Ectodermal cell (in vitro differentiated cells): Measurements from ENCODE around the gene KLHL2.
"Not testable (repeated sequence)": the region's sequence is repeated elsewhere in the genome, so short reads cannot be mapped to it uniquely, and the experiment has no call there.

Experiments
- H3K27ac ChIP-seq: 2 replicates; pipeline ENCODE4 v1.7.0; 2013; ENCODE audit warnings: mild to moderate bottlenecking, low read depth, low read length; ENCODE audit not compliant: insufficient read depth, poor library complexity, severe bottlenecking
- H3K27me3 ChIP-seq: 2 replicates; pipeline ENCODE4 v1.7.0; 2013; ENCODE audit warnings: mild to moderate bottlenecking, low read length; ENCODE audit not compliant: insufficient read depth, control insufficient read depth, poor library complexity, severe bottlenecking
- H3K36me3 ChIP-seq: one replicate; pipeline ENCODE4 v1.7.0; 2013; ENCODE audit warnings: low read length; ENCODE audit not compliant: control insufficient read depth, insufficient read depth
- H3K4me1 ChIP-seq: one replicate; pipeline ENCODE4 v1.7.0; 2013; ENCODE audit warnings: low read length; ENCODE audit not compliant: control insufficient read depth, insufficient read depth
- H3K4me3 ChIP-seq: 2 replicates; pipeline ENCODE4 v1.7.0; 2013; ENCODE audit warnings: low read depth, low read length, control low read depth; ENCODE audit not compliant: insufficient read depth
- H3K9me3 ChIP-seq: 2 replicates; pipeline ENCODE4 v1.7.0; 2013; ENCODE audit warnings: mild to moderate bottlenecking, low read length, moderate library complexity; ENCODE audit not compliant: control insufficient read depth
- WGBS, 2 experiments: methylation state at CpG; one replicate each; pipeline ENCODE4 v1.1.7; 2013; ENCODE audit warnings: missing lambda C conversion rate in 2 of 2; 5-methylcytosine and 5-hydroxymethylcytosine counted together

The KLHL2 gene

GRCh38 chr4:165254771-165255170, 47.4 kb downstream of the KLHL2 start:
- not testable (repeated sequence) for H3K27ac ChIP-seq, H3K9me3 ChIP-seq, H3K36me3 ChIP-seq, H3K4me3 ChIP-seq, H3K4me1 ChIP-seq, H3K27me3 ChIP-seq
- 91 to 97% methylated on average over 3 of the region's 3 CpGs for WGBS, 2 experiments

- H3K36me3 ChIP-seq, H3K4me1 ChIP-seq, H3K27me3 ChIP-seq, H3K9me3 ChIP-seq, H3K27ac ChIP-seq, H3K4me3 ChIP-seq: not testable (repeated sequence)
- 78 to 100% methylated on average over 1 of the region's 4 CpGs for WGBS, 2 experiments
Observed at GRCh38 chr4:165255439-165255838, 48.1 kb downstream of the KLHL2 start.

- not testable (repeated sequence) for H3K4me3 ChIP-seq, H3K36me3 ChIP-seq, H3K9me3 ChIP-seq, H3K27ac ChIP-seq, H3K4me1 ChIP-seq, H3K27me3 ChIP-seq
- WGBS, 2 experiments, result 85 to 88% methylated on average over 2 to 3 of the region's 7 CpGs
Observed at GRCh38 chr4:165256074-165256659, 48.8 kb downstream of the KLHL2 start.

GRCh38 chr4:165259776-165260175, 52.4 kb downstream of the KLHL2 start:
- 63 to 100% methylated on average over 1 to 3 of the region's 4 CpGs for WGBS, 2 experiments
- H3K4me1 ChIP-seq, H3K4me3 ChIP-seq, H3K36me3 ChIP-seq, H3K9me3 ChIP-seq, H3K27ac ChIP-seq, H3K27me3 ChIP-seq: not testable (repeated sequence)

GRCh38 chr4:165262306-165262705, 54.9 kb downstream of the KLHL2 start:
- H3K27ac ChIP-seq, H3K27me3 ChIP-seq, H3K36me3 ChIP-seq, H3K4me3 ChIP-seq, H3K4me1 ChIP-seq, H3K9me3 ChIP-seq: not testable (repeated sequence)
- WGBS, 2 experiments, result 94 to 100% methylated on average over 1 to 3 of the region's 3 CpGs

- not testable (repeated sequence) for H3K4me3 ChIP-seq, H3K4me1 ChIP-seq
- 96 to 97% methylated on average over 3 of the region's 3 CpGs for WGBS, 2 experiments
Observed at GRCh38 chr4:165263466-165263865, 56.1 kb downstream of the KLHL2 start.

GRCh38 chr4:165269931-165270330, 62.6 kb downstream of the KLHL2 start:
- not testable (repeated sequence) for H3K36me3 ChIP-seq, H3K9me3 ChIP-seq, H3K4me1 ChIP-seq, H3K27me3 ChIP-seq, H3K27ac ChIP-seq, H3K4me3 ChIP-seq
- 81 to 92% methylated on average over 5 to 7 of the region's 7 CpGs for WGBS, 2 experiments

More at GRCh38 chr4:165263466-165263865, 56.1 kb downstream of the KLHL2 start:
- not testable (repeated sequence) for H3K27me3 ChIP-seq, H3K9me3 ChIP-seq, H3K36me3 ChIP-seq, H3K27ac ChIP-seq

- not testable (repeated sequence) for H3K27ac ChIP-seq, H3K9me3 ChIP-seq, H3K27me3 ChIP-seq, H3K4me1 ChIP-seq, H3K36me3 ChIP-seq, H3K4me3 ChIP-seq
- WGBS, 2 experiments, result 43 to 100% methylated on average over 1 to 2 of the region's 2 CpGs
Observed at GRCh38 chr4:165273443-165273842, 66.1 kb downstream of the KLHL2 start.

GRCh38 chr4:165275357-165275756, 68.0 kb downstream of the KLHL2 start:
- not testable (repeated sequence) for H3K4me1 ChIP-seq, H3K27ac ChIP-seq, H3K9me3 ChIP-seq, H3K36me3 ChIP-seq, H3K27me3 ChIP-seq, H3K4me3 ChIP-seq
- 100% methylated on average over 1 to 2 of the region's 3 CpGs for WGBS, 2 experiments

GRCh38 chr4:165279531-165279930, 72.2 kb downstream of the KLHL2 start:
- not testable (repeated sequence) for H3K4me1 ChIP-seq, H3K4me3 ChIP-seq, H3K9me3 ChIP-seq, H3K27me3 ChIP-seq, H3K27ac ChIP-seq, H3K36me3 ChIP-seq
- WGBS, 2 experiments, result 90 to 92% methylated on average over 20 of the region's 20 CpGs

- H3K36me3 ChIP-seq, H3K27ac ChIP-seq, H3K4me1 ChIP-seq, H3K4me3 ChIP-seq, H3K27me3 ChIP-seq, H3K9me3 ChIP-seq: not testable (repeated sequence)
- 92 to 100% methylated on average over 3 of the region's 3 CpGs for WGBS, 2 experiments
Observed at GRCh38 chr4:165284697-165285096, 77.3 kb downstream of the KLHL2 start.
